Suppressor macrophage (primary cell): Measurements from ENCODE around the gene MAP7.
"Not testable (repeated sequence)": the region's sequence is repeated elsewhere in the genome, so short reads cannot be mapped to it uniquely, and the experiment has no call there.

Source experiments
- DNase-seq, 4 experiments: peaks; one replicate each; pipeline ENCODE4 v3.0.0-alpha.2; 2020 to 2022

Gene MAP7

GRCh38 chr6:136415351-136416007 is 134.7 kb downstream of the MAP7 start:
- peak; percentile 80 to 88 (median 87) for DNase-seq

GRCh38 chr6:136412410-136412809 is 137.8 kb downstream of the MAP7 start:
- no peak for DNase-seq

- DNase-seq = no peak
Observed at GRCh38 chr6:136411453-136412354, 138.5 kb downstream of the MAP7 start.

GRCh38 chr6:136411025-136411325 is 139.2 kb downstream of the MAP7 start:
- no peak for DNase-seq

- no peak for DNase-seq
Observed at GRCh38 chr6:136410201-136411024, 139.8 kb downstream of the MAP7 start.

- DNase-seq = no peak
Observed at GRCh38 chr6:136409597-136409996, 140.6 kb downstream of the MAP7 start.

- peak in 3 of 4 experiments; percentile 4 to 73 (median 70) for DNase-seq
Observed at GRCh38 chr6:136408204-136408603, 142.0 kb downstream of the MAP7 start.

- DNase-seq = peak; percentile 67 to 86 (median 82)
Observed at GRCh38 chr6:136405420-136406029, 144.7 kb downstream of the MAP7 start.

GRCh38 chr6:136404627-136405419 is 145.4 kb downstream of the MAP7 start:
- no peak for DNase-seq

- DNase-seq = no peak
Observed at GRCh38 chr6:136404007-136404406, 146.2 kb downstream of the MAP7 start.

- DNase-seq = peak; percentile 64 to 88 (median 72)
Observed at GRCh38 chr6:136403110-136403980, 146.9 kb downstream of the MAP7 start.

GRCh38 chr6:136401749-136402148 is 148.5 kb downstream of the MAP7 start:
- no peak for DNase-seq

GRCh38 chr6:136401236-136401635 is 149.0 kb downstream of the MAP7 start:
- DNase-seq = not testable (repeated sequence)

GRCh38 chr6:136398453-136398852 is 151.8 kb downstream of the MAP7 start:
- no peak for DNase-seq

- no peak for DNase-seq
Observed at GRCh38 chr6:136396908-136397307, 153.3 kb downstream of the MAP7 start.

- DNase-seq = not testable (repeated sequence)
Observed at GRCh38 chr6:136390959-136391358, 159.3 kb downstream of the MAP7 start.

- no peak for DNase-seq
Observed at GRCh38 chr6:136387316-136387715, 162.9 kb downstream of the MAP7 start.

- DNase-seq = no peak
Observed at GRCh38 chr6:136383268-136383937, 166.8 kb downstream of the MAP7 start.

- DNase-seq = no peak
Observed at GRCh38 chr6:136382676-136383252, 167.5 kb downstream of the MAP7 start.

GRCh38 chr6:136378888-136379287 is 171.3 kb downstream of the MAP7 start:
- peak in 2 of 4 experiments; percentile 3 to 23 for DNase-seq
